OCI-LY1 (cell line): ENCODE measurements around the gene ESPN.

Experiments used
- H2AFZ ChIP-seq: fragments of 200-600 bp; sonication (generic), shearing (Covaris generic); 2 replicates; pipeline ENCODE4 v1.6.0; 2014; ENCODE audit warnings: antibody characterized with exemption, mild to moderate bottlenecking, low read length
- H3F3A ChIP-seq: fragments of 200-600 bp; sonication (generic), shearing (Covaris generic); 2 replicates; pipeline ENCODE4 v1.6.0; 2014; ENCODE audit warnings: mild to moderate bottlenecking, antibody characterized with exemption, low read length, moderate library complexity; ENCODE audit not compliant: insufficient read depth
- H3K27ac ChIP-seq: fragments of 200-600 bp; sonication (generic); 2 replicates; pipeline ENCODE4 v1.5.1; 2014; ENCODE audit warnings: low read length, mixed run types, mild to moderate bottlenecking, low read depth; ENCODE audit not compliant: poor library complexity, severe bottlenecking
- H3K27me3 ChIP-seq: fragments of 200-600 bp; sonication (generic); 2 replicates; pipeline ENCODE4 v1.6.0; 2014; ENCODE audit warnings: antibody characterized with exemption, mild to moderate bottlenecking, low read length, moderate library complexity; ENCODE audit not compliant: insufficient read depth
- H3K36me3 ChIP-seq: fragments of 200-600 bp; sonication (generic); 2 replicates; pipeline ENCODE4 v1.6.1; 2014; ENCODE audit warnings: mild to moderate bottlenecking, antibody characterized with exemption, low read length, moderate library complexity, mixed read lengths; ENCODE audit not compliant: insufficient read depth
- H3K4me1 ChIP-seq: fragments of 200-600 bp; sonication (generic); 2 replicates; pipeline ENCODE4 v1.5.1; 2014; ENCODE audit warnings: mild to moderate bottlenecking, low read length, moderate library complexity; ENCODE audit not compliant: insufficient read depth, severe bottlenecking
- H3K4me2 ChIP-seq: fragments of 200-600 bp; sonication (generic), shearing (Covaris generic); 2 replicates; pipeline ENCODE4 v1.6.1; 2014; ENCODE audit warnings: low read length
- H3K4me3 ChIP-seq: fragments of 200-600 bp; sonication (generic); 2 replicates; pipeline ENCODE4 v1.5.1; 2014; ENCODE audit warnings: low read length, low read depth, mild to moderate bottlenecking, mixed read lengths; ENCODE audit not compliant: poor library complexity, severe bottlenecking
- H3K79me2 ChIP-seq: fragments of 200-600 bp; shearing (Covaris generic); 2 replicates; pipeline ENCODE4 v1.6.1; 2016; ENCODE audit warnings: mixed run types, low read length, mixed read lengths; ENCODE audit not compliant: insufficient read depth
- H3K9ac ChIP-seq: fragments of 200-600 bp; sonication (generic), shearing (Covaris generic); 2 replicates; pipeline ENCODE4 v1.6.1; 2014; ENCODE audit warnings: mild to moderate bottlenecking, low read length, mixed read lengths
- H3K9me2 ChIP-seq: fragments of 200-600 bp; sonication (generic), shearing (Covaris generic); 2 replicates; pipeline ENCODE4 v1.6.1; 2014; ENCODE audit warnings: low read depth, mild to moderate bottlenecking, low read length, mixed read lengths
- H3K9me3 ChIP-seq: fragments of 200-600 bp; shearing (Covaris generic); 2 replicates; pipeline ENCODE4 v1.6.1; 2014; ENCODE audit warnings: low read length, mixed read lengths
- H4K20me1 ChIP-seq: fragments of 200-600 bp; sonication (generic), shearing (Covaris generic); 2 replicates; pipeline ENCODE4 v1.6.0; 2016; ENCODE audit warnings: mild to moderate bottlenecking, low read length; ENCODE audit not compliant: insufficient read depth
- EZH2 ChIP-seq: fragments of 200-600 bp; sonication (generic), shearing (Covaris generic); IDR thresholded peaks from 2 replicates; pipeline ENCODE4 v1.8.0; 2017; ENCODE audit warnings: borderline replicate concordance, mixed run types, mild to moderate bottlenecking, antibody characterized with exemption, low read length, moderate library complexity, mixed read lengths
- TF ChIP-seq, protein P1 (sequence below): fragments of 200-600 bp; sonication (generic), shearing (Covaris generic); IDR thresholded peaks from 2 replicates; pipeline ENCODE4 v1.5.1; 2017; ENCODE audit warnings: mild to moderate bottlenecking, antibody characterized with exemption, low read length, moderate library complexity, mixed read lengths

The ESPN gene

DNA sequence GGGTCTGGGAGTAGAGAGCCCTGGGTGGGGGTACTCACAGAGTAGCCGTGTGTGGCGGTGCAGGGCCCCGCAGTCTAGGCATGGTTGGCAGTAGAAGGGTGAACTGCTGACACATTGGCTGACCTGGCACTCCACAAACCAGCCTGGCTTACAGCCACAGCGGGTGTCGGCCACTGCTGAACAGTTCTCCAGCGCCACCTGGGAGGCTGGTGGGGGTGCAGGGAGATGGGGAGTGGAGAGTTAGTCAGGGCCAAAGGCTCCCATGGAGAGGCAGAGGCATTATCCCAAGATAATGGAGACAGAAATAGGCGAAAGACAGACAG, 39.9 kb downstream of the ESPN start:
- H3K9me3 ChIP-seq: no peaks in the 10 kb centered on the region
- 0 out of 2 replicates have a peak, but pooled peaks cover 20% of the 10 kb centered on the region for H3K27me3 ChIP-seq
- no peak overlapping the region for H3K4me3 ChIP-seq
- H3K79me2 ChIP-seq: no peaks in the 10 kb centered on the region
- H3F3A ChIP-seq: no peaks in the 10 kb centered on the region
- peaks cover 11% of the 10 kb centered on the region for H3K4me1 ChIP-seq
- H4K20me1 ChIP-seq: no peaks in the 10 kb centered on the region
- H3K9me2 ChIP-seq: no peaks in the 10 kb centered on the region
- TF ChIP-seq, protein P1, sequence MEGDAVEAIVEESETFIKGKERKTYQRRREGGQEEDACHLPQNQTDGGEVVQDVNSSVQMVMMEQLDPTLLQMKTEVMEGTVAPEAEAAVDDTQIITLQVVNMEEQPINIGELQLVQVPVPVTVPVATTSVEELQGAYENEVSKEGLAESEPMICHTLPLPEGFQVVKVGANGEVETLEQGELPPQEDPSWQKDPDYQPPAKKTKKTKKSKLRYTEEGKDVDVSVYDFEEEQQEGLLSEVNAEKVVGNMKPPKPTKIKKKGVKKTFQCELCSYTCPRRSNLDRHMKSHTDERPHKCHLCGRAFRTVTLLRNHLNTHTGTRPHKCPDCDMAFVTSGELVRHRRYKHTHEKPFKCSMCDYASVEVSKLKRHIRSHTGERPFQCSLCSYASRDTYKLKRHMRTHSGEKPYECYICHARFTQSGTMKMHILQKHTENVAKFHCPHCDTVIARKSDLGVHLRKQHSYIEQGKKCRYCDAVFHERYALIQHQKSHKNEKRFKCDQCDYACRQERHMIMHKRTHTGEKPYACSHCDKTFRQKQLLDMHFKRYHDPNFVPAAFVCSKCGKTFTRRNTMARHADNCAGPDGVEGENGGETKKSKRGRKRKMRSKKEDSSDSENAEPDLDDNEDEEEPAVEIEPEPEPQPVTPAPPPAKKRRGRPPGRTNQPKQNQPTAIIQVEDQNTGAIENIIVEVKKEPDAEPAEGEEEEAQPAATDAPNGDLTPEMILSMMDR: no peak; the same call in 1 of the 2 replicates
- no peak for TF ChIP-seq EZH2
- H3K4me2 ChIP-seq: no peak overlapping the region
- no peak overlapping the region for H2AFZ ChIP-seq
- H3K36me3 ChIP-seq: no peaks in the 10 kb centered on the region
- H3K27ac ChIP-seq: no peak overlapping the region
- H3K9ac ChIP-seq: no peak overlapping the region

DNA sequence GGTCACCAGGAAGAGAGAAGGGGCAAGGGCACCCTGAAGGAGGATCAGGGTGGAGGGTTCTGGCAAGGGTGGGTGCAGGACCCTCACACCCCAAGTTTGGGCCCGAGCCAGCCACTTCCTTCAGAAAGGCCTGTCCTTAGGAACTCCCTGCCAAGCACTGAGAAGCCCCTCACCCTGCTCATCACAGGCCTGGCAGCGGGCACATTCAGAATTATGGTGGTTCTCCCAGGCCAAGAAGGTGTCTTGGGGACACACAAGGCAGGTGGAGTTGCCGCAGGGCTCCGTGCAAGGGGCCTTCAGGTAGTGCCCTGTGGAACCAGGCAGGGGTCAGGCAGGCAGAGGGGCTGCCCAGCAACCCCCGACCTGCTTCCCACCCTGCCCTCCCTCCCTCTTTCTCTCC, 40.3 kb downstream of the ESPN start:
- H3K9ac ChIP-seq: no peak overlapping the region
- H3K9me3 ChIP-seq: no peaks in the 10 kb centered on the region
- no peaks in the 10 kb centered on the region for H3F3A ChIP-seq
- H3K36me3 ChIP-seq: no peaks in the 10 kb centered on the region
- no peak overlapping the region for H2AFZ ChIP-seq
- 0 out of 2 replicates have a peak, but pooled peaks cover 20% of the 10 kb centered on the region for H3K27me3 ChIP-seq
- no peak overlapping the region for H3K4me3 ChIP-seq
- H3K79me2 ChIP-seq: no peaks in the 10 kb centered on the region
- H3K27ac ChIP-seq: no peak overlapping the region
- H3K9me2 ChIP-seq: no peaks in the 10 kb centered on the region
- H3K4me2 ChIP-seq: no peak overlapping the region
- TF ChIP-seq EZH2: no peak
- TF ChIP-seq, protein P1: no peak
- H4K20me1 ChIP-seq: no peaks in the 10 kb centered on the region
- H3K4me1 ChIP-seq: peaks cover 9% of the 10 kb centered on the region

DNA sequence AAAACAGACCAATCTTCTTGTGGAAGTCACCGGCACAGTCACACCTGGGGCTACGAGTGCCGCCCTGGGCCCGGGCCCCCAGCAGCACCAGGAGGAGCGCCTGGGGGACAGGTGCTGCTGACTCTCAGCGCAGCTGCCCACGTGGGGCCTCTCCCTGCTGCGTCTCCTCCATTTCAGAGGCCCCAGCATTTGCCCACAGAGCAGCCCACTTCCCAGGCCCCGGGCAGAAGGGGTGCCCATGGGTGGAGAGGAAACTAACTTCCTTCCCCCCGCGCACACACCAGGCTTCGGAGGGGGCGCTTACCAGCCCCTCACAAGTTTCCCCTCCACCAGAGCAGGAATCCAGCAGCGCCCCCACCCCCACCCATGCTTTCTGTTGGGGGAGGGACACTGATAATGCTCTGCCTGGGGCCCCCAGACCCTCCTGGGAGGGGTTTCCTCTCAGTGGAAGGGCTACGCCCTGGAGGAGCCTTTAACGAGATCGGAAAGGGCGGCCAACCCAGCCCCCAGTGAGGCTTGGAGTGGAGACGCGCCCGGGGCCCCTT, 41.0 kb downstream of the ESPN start:
- Histone ChIP-seq H2AFZ (no peak overlapping the region), H3K9me2 (no peaks in the 10 kb centered on the region), H3K27ac (no peak overlapping the region), H3K9ac (no peak overlapping the region), H3K27me3 (0 out of 2 replicates have a peak, but pooled peaks cover 20% of the 10 kb centered on the region), H3K36me3 (no peaks in the 10 kb centered on the region), H3K4me3 (no peak overlapping the region), H3K4me1 (peaks cover 3% of the 10 kb centered on the region), H3K4me2 (no peak overlapping the region), H3F3A (no peaks in the 10 kb centered on the region), H3K79me2 (no peaks in the 10 kb centered on the region), H4K20me1 (no peaks in the 10 kb centered on the region), H3K9me3 (no peaks in the 10 kb centered on the region)
- TF ChIP-seq EZH2: no peak
- TF ChIP-seq, protein P1: no peak
